ENCODE data around the gene SPDEF.

SPDEF gene

GRCh38 chr6:34562861-34563512 is 6.9 kb upstream of the SPDEF start:
- no peak for TF ChIP-seq ZNF274 (IDR thresholded peaks at IDR 0.05; ENCODE audit: low read depth, low read length)
- H3K4me3 ChIP-seq (ENCODE audit: low read length), result no peak overlapping the region

- no peak overlapping the region for H3K4me3 ChIP-seq (ENCODE audit: low read length)
- no peak for TF ChIP-seq ZNF274 (IDR thresholded peaks at IDR 0.05; ENCODE audit: low read depth, low read length)
Observed at GRCh38 chr6:34562350-34562749, 6.2 kb upstream of the SPDEF start.

- no peak for TF ChIP-seq ZNF274 (IDR thresholded peaks at IDR 0.05; ENCODE audit: low read depth, low read length)
- H3K4me3 ChIP-seq (ENCODE audit: low read length), result no peak overlapping the region
Observed at GRCh38 chr6:34561227-34561530, 5.0 kb upstream of the SPDEF start.

- H3K4me3 ChIP-seq (ENCODE audit: low read length), result no peak overlapping the region
- TF ChIP-seq ZNF274 (IDR thresholded peaks at IDR 0.05; ENCODE audit: low read depth, low read length), result no peak
Observed at GRCh38 chr6:34560366-34561226, 4.5 kb upstream of the SPDEF start.

GRCh38 chr6:34559651-34560365 is 3.7 kb upstream of the SPDEF start:
- no peak overlapping the region for H3K4me3 ChIP-seq (ENCODE audit: low read length)
- no peak for TF ChIP-seq ZNF274 (IDR thresholded peaks at IDR 0.05; ENCODE audit: low read depth, low read length)

- no peak for TF ChIP-seq ZNF274 (IDR thresholded peaks at IDR 0.05; ENCODE audit: low read depth, low read length)
- H3K4me3 ChIP-seq (ENCODE audit: low read length), result no peak overlapping the region
Observed at GRCh38 chr6:34558172-34558714, 2.1 kb upstream of the SPDEF start.

GRCh38 chr6:34557228-34557627 is 1.1 kb upstream of the SPDEF start:
- TF ChIP-seq ZNF274 (IDR thresholded peaks at IDR 0.05; ENCODE audit: low read depth, low read length), result no peak
- no peak overlapping the region for H3K4me3 ChIP-seq (ENCODE audit: low read length)

- no peak for TF ChIP-seq ZNF274 (IDR thresholded peaks at IDR 0.05; ENCODE audit: low read depth, low read length)
Observed at GRCh38 chr6:34556493-34556892, 364 bp upstream of the SPDEF start.

GRCh38 chr6:34555328-34555727 is 801 bp downstream of the SPDEF start:
- no peak overlapping the region for H3K4me3 ChIP-seq (ENCODE audit: low read length)
- no peak for TF ChIP-seq ZNF274 (IDR thresholded peaks at IDR 0.05; ENCODE audit: low read depth, low read length)

More at GRCh38 chr6:34556493-34556892, 364 bp upstream of the SPDEF start:
- H3K4me3 ChIP-seq (ENCODE audit: low read length), result no peak overlapping the region

GRCh38 chr6:34555007-34555322 is 1.2 kb downstream of the SPDEF start:
- H3K4me3 ChIP-seq (ENCODE audit: low read length), result no peak overlapping the region
- no peak for TF ChIP-seq ZNF274 (IDR thresholded peaks at IDR 0.05; ENCODE audit: low read depth, low read length)

- TF ChIP-seq ZNF274 (IDR thresholded peaks at IDR 0.05; ENCODE audit: low read depth, low read length), result no peak
- H3K4me3 ChIP-seq (ENCODE audit: low read length), result no peak overlapping the region
Observed at GRCh38 chr6:34554291-34555006, 1.7 kb downstream of the SPDEF start.

- TF ChIP-seq ZNF274 (IDR thresholded peaks at IDR 0.05; ENCODE audit: low read depth, low read length), result no peak
- no peak overlapping the region for H3K4me3 ChIP-seq (ENCODE audit: low read length)
Observed at GRCh38 chr6:34553750-34554149, 2.4 kb downstream of the SPDEF start.

- no peak overlapping the region for H3K4me3 ChIP-seq (ENCODE audit: low read length)
- TF ChIP-seq ZNF274 (IDR thresholded peaks at IDR 0.05; ENCODE audit: low read depth, low read length), result no peak
Observed at GRCh38 chr6:34553146-34553545, 3.0 kb downstream of the SPDEF start.

- no peak for TF ChIP-seq ZNF274 (IDR thresholded peaks at IDR 0.05; ENCODE audit: low read depth, low read length)
- no peak overlapping the region for H3K4me3 ChIP-seq (ENCODE audit: low read length)
Observed at GRCh38 chr6:34552620-34553019, 3.5 kb downstream of the SPDEF start.

All from GM08714 (cell line).